Heart left ventricle (tissue), 13 donors: Measurements from ENCODE around the gene CYB5A.

Experiments used
- CTCF ChIP-seq, 12 donors: fragments of 200-600 bp; sonication (generic) in 4 of 12; IDR thresholded peaks; one replicate each; pipeline versions ENCODE4 v1.5.0 to v1.8.0; 2018 to 2022; ENCODE audit warnings: antibody characterized with exemption in 12 of 12, mild to moderate bottlenecking in 5 of 12
- POLR2A ChIP-seq, 2 donors: fragments of 450-650 bp; IDR thresholded peaks; one replicate each; pipeline ENCODE4 v1.6.1; 2017; ENCODE audit warnings: antibody characterized with exemption in 2 of 2, mild to moderate bottlenecking in 2 of 2, moderate library complexity in 2 of 2
- donor health status: ischemic (EF 13 %, LVEDD 7.1; RV severe dilation, severe dysfunction).
- donor health status: DM: no; HTN: yes; CAD: no.
- donor health status: DM: no; HTN: no; CAD: no.
- donor health status: ischemic (EF 25% LVEDD 6.9; RV normal size, moderate dysfunction).
- donor health status: ischemic (EF 25% LVEDD 5.7; RV mildly dilated, moderate dysfunction).
- donor health status: ischemic (EF 35%, LVEDD 5.7; RV mildly dilated, moderate dysfunction).
- donor health status: nonischemic (EF 11% LVEDD 7.7; RV severe dilation, severe dysfunction).
- donor health status: DM: yes; HTN: yes; CAD: no.
- donor health status: PGD.
- donor health status: ischemic (EF 29% LVEDD 5.4; RV normal size, mild dysfunction).
- donor health status: nonischemic (EF 23%, LVEDD 6.1; RV moderate dilation, normal function).

- no peak for TF ChIP-seq CTCF (IDR thresholded peaks at IDR 0.05)
- no peak for TF ChIP-seq POLR2A (IDR thresholded peaks at IDR 0.05)
These were observed 20.1 kb downstream of the CYB5A start for GRCh38 chr18:74271635-74272034.
